ENCODE measurements around the gene CRYL1. TPM values are rescaled to one million over a fixed set of nuclear protein-coding genes. Genes with fewer than 3 reads are reported as not detected.

Gene CRYL1
- total and polyA plus RNA-seq, 9 of the 15 experiments (the other 6 are each of a cell fraction or from before 2014, with no cell fraction given) = 1.0 to 6.9 (median 2.4) TPM

- TF ChIP-seq JUND (IDR thresholded peaks at IDR 0.05; ENCODE audit: borderline replicate concordance, low read depth, low read length) = 0 out of 2 replicates have a peak, but pooled peaks have one; percentile 22
- no peak for TF ChIP-seq JUND (tag; IDR thresholded peaks at IDR 0.05; ENCODE audit: borderline replicate concordance, low read depth, low read length)
Measured at GRCh38 chr13:20426766-20427448, 98.8 kb downstream of the CRYL1 start (continued).

- ATAC-seq = no peak
- ChIA-PET POLR2A (interaction anchor here (0.6 to 1.3 kb wide), 2 partner anchors 21 to 214 kb away, joined by 3 read pairs; no protein-coding TSS in a partner anchor), CTCF (ENCODE audit: low intra/inter-chr PET ratio) (no interaction called here)
- Histone ChIP-seq H4K20me1 (replicated peaks; ENCODE audit: control insufficient read depth, insufficient read depth, low read length) (no peaks in the 10 kb centered on the region), H3K27ac (ENCODE audit: extremely low read depth, low read depth, low read length) (no peak overlapping the region), H3K79me2 (ENCODE audit: control insufficient read depth, insufficient read depth, low read length) (no peaks in the 10 kb centered on the region), H3K27me3 (ENCODE audit: control insufficient read depth in 2 of 2, insufficient read depth in 2 of 2, low read length in 2 of 2) (peaks cover 6 to 25% of the 10 kb centered on the region in 2 experiments; a peak in 4 of 5 replicates), H3K4me3 (no peak overlapping the region), H3K4me2 (ENCODE audit: insufficient read depth, low read length) (no peak overlapping the region), H3K36me3 (ENCODE audit: control insufficient read depth, insufficient read depth, low read length) (no peaks in the 10 kb centered on the region), H3K9ac (ENCODE audit: insufficient read depth in 1 of 2, low read depth in 2 of 2, low read length in 2 of 2) (no peak overlapping the region), H3K9me1 (ENCODE audit: control insufficient read depth, insufficient read depth, low read length) (no peaks in the 10 kb centered on the region), H3K9me3 (replicated peaks; ENCODE audit: control insufficient read depth, insufficient read depth, low read depth, low read length) (no peaks in the 10 kb centered on the region), H3K4me1 (replicated peaks in 1 of 2; ENCODE audit: control insufficient read depth in 2 of 2, insufficient read depth in 2 of 2, low read length in 2 of 2) (no peaks in the 10 kb centered on the region; a peak in 2 of 5 replicates), H2AFZ (ENCODE audit: low read depth, low read length) (no peak overlapping the region)
- WGBS (ENCODE audit: insufficient coverage, low coverage, missing lambda C conversion rate) = 0% methylated on average over 6 of the region's 7 CpGs
- intact Hi-C loops (cut with micrococcal nuclease) = no loop called here
- no peak for FAIRE-seq
- no peak for DNase-seq (ENCODE audit: extremely low read depth in 1 of 4, low spot score in 3 of 4)
- BruUV-seq (replicated peaks) = no TSS peak
- no peak for TF ChIP-seq ZNF695 (CRISPR knock-in tag; IDR thresholded peaks at IDR 0.05)
- TF ChIP-seq PTBP1 (IDR thresholded peaks at IDR 0.05; ENCODE audit: low read depth, low read length) = no peak
- no peak for TF ChIP-seq FOXK2 (conservative IDR thresholded peaks at IDR 0.05 in 1 of 2, IDR thresholded peaks at IDR 0.05 in 1 of 2; ENCODE audit: low read depth in 2 of 2)
- no peak for TF ChIP-seq BRF2 (IDR thresholded peaks at IDR 0.05; ENCODE audit: borderline replicate concordance, insufficient read depth, insufficient read length)
- no peak for TF ChIP-seq ZBTB7A (IDR thresholded peaks at IDR 0.05; ENCODE audit: borderline replicate concordance, control insufficient read depth, low read depth, low read length)
- TF ChIP-seq TRIM28 (IDR thresholded peaks at IDR 0.05) = no peak
- no peak for TF ChIP-seq NR2C1 (IDR thresholded peaks at IDR 0.05)
- no peak for TF ChIP-seq NR2C1 (tag; IDR thresholded peaks at IDR 0.05)
- TF ChIP-seq NCOA1 (IDR thresholded peaks at IDR 0.05; ENCODE audit: low read depth) = no peak
- no peak for TF ChIP-seq ZNF395 (CRISPR knock-in tag; IDR thresholded peaks at IDR 0.05)
- TF ChIP-seq NCOA2 (IDR thresholded peaks at IDR 0.05; ENCODE audit: partially characterized antibody in 2 of 2) = no peak
- TF ChIP-seq TAF15 (IDR thresholded peaks at IDR 0.05; ENCODE audit: low read depth, low read length) = no peak
- TF ChIP-seq ZNF584 (CRISPR knock-in tag; IDR thresholded peaks at IDR 0.05; ENCODE audit: low read depth) = no peak
- no peak for TF ChIP-seq CTCFL (IDR thresholded peaks at IDR 0.05; ENCODE audit: borderline replicate concordance, insufficient read depth, low read depth, low read length, poor library complexity, severe bottlenecking)
- in situ Hi-C loops (cut with MboI) = no loop called here
Measured at GRCh38 chr13:20425819-20426219, 99.8 kb downstream of the CRYL1 start.

All from K562 (cell line).